Thymus (tissue), 11 donors: Measurements from ENCODE around the gene GPR107. TPM values are rescaled to one million over a fixed set of nuclear protein-coding genes. Genes with fewer than 3 reads are reported as not detected.

Experiments used
- DNase-seq, 9 donors: peaks; one replicate each; pipeline ENCODE4 v3.0.0-alpha.2; 2013; ENCODE audit warnings: low spot score in 9 of 9, low read depth in 6 of 9, missing footprints in 1 of 9
- H3K27ac ChIP-seq, 2 donors: one replicate each; pipeline ENCODE4 v1.5.1; 2013; ENCODE audit warnings: control low read depth in 1 of 2, low read depth in 1 of 2, low read length in 1 of 2, mild to moderate bottlenecking in 1 of 2, moderate library complexity in 1 of 2
- H3K27me3 ChIP-seq, 2 donors: one replicate each; pipeline ENCODE4 v1.5.1; 2013; ENCODE audit warnings: low read length in 1 of 2; ENCODE audit not compliant: control insufficient read depth in 2 of 2, insufficient read depth in 1 of 2
- H3K36me3 ChIP-seq, 2 donors: one replicate each; pipeline ENCODE4 v1.5.1; 2013; ENCODE audit warnings: low read length in 1 of 2, mild to moderate bottlenecking in 1 of 2, moderate library complexity in 1 of 2; ENCODE audit not compliant: control insufficient read depth in 2 of 2, insufficient read depth in 2 of 2
- H3K4me1 ChIP-seq, 2 donors: one replicate each; pipeline ENCODE4 v1.5.1; 2013; ENCODE audit warnings: low read length in 2 of 2; ENCODE audit not compliant: control insufficient read depth in 2 of 2, insufficient read depth in 2 of 2
- H3K4me3 ChIP-seq, 2 donors: one replicate each; pipeline ENCODE4 v1.5.1; 2013; ENCODE audit warnings: low read length in 2 of 2, control low read depth in 1 of 2, mild to moderate bottlenecking in 1 of 2
- H3K9me3 ChIP-seq, 2 donors: one replicate each; pipeline ENCODE4 v1.5.1; 2013; ENCODE audit warnings: low read length in 1 of 2, mild to moderate bottlenecking in 1 of 2; ENCODE audit not compliant: control insufficient read depth in 2 of 2, insufficient read depth in 1 of 2
- WGBS: extraction: QIAGEN DNeasy Blood & Tissue Kit; methylation state at CpG from one replicate; pipeline ENCODE4 v1.1.7; 2013; 5-methylcytosine and 5-hydroxymethylcytosine counted together
- polyA plus RNA-seq: library from polyadenylated mRNA; stranded (reverse); fragments of 200-250 nt; gene quantifications from one replicate; pipeline ENCODE4 v1.2.3, GENCODE V29; 2013
- total RNA-seq: library from RNA; stranded (reverse); fragments of 120-200 nt; gene quantifications from one replicate; pipeline ENCODE4 v1.2.4, GENCODE V29; 2013
- donor health status: healthy.

Gene GPR107
- total and polyA plus RNA-seq, 2 donors: 8.5 to 10.7 TPM

GRCh38 chr9:130182381-130182909 is 128.7 kb downstream of the GPR107 start:
- H3K4me1 ChIP-seq: peaks cover 0 to 10% of the 10 kb centered on the region in 2 donors
- no peaks in the 10 kb centered on the region for H3K36me3 ChIP-seq
- no peak overlapping the region for H3K4me3 ChIP-seq
- no peak overlapping the region for H3K27ac ChIP-seq
- 95% methylated on average over 17 of the region's 17 CpGs for WGBS
- peaks cover 0 to 29% of the 10 kb centered on the region in 2 donors for H3K27me3 ChIP-seq
- H3K9me3 ChIP-seq: no peaks in the 10 kb centered on the region
- DNase-seq: no peak

GRCh38 chr9:130183133-130183762 is 129.5 kb downstream of the GPR107 start:
- no peak overlapping the region for H3K4me3 ChIP-seq
- H3K27ac ChIP-seq: no peak overlapping the region
- H3K27me3 ChIP-seq: peaks cover 0 to 22% of the 10 kb centered on the region in 2 donors
- DNase-seq: no peak
- no peaks in the 10 kb centered on the region for H3K36me3 ChIP-seq
- 60% methylated on average over 7 of the region's 7 CpGs for WGBS
- peaks cover 0 to 10% of the 10 kb centered on the region in 2 donors for H3K4me1 ChIP-seq
- H3K9me3 ChIP-seq: no peaks in the 10 kb centered on the region

- peaks cover 0 to 20% of the 10 kb centered on the region in 2 donors for H3K27me3 ChIP-seq
- peaks cover 0 to 10% of the 10 kb centered on the region in 2 donors for H3K4me1 ChIP-seq
- 90% methylated on average over 15 of the region's 15 CpGs for WGBS
- DNase-seq: no peak
- H3K27ac ChIP-seq: no peak overlapping the region
- H3K36me3 ChIP-seq: no peaks in the 10 kb centered on the region
- no peaks in the 10 kb centered on the region for H3K9me3 ChIP-seq
- no peak overlapping the region for H3K4me3 ChIP-seq
Observed at GRCh38 chr9:130185017-130185416, 131.3 kb downstream of the GPR107 start.

GRCh38 chr9:130185490-130186031 is 131.9 kb downstream of the GPR107 start:
- 76% methylated on average over 17 of the region's 17 CpGs for WGBS
- no peak overlapping the region for H3K27ac ChIP-seq
- H3K36me3 ChIP-seq: no peaks in the 10 kb centered on the region
- H3K27me3 ChIP-seq: peaks cover 0 to 20% of the 10 kb centered on the region in 2 donors
- DNase-seq: no peak
- no peak overlapping the region for H3K4me3 ChIP-seq
- no peaks in the 10 kb centered on the region for H3K9me3 ChIP-seq
- peaks cover 0 to 10% of the 10 kb centered on the region in 2 donors for H3K4me1 ChIP-seq

GRCh38 chr9:130186051-130186450 is 132.3 kb downstream of the GPR107 start:
- peaks cover 0 to 10% of the 10 kb centered on the region in 2 donors for H3K4me1 ChIP-seq
- peak overlapping the region in 1 of 2 donors; percentile 9 for H3K27ac ChIP-seq
- peaks cover 0 to 20% of the 10 kb centered on the region in 2 donors for H3K27me3 ChIP-seq
- DNase-seq: no peak
- H3K4me3 ChIP-seq: no peak overlapping the region
- no peaks in the 10 kb centered on the region for H3K9me3 ChIP-seq
- 90% methylated on average over 6 of the region's 6 CpGs for WGBS
- no peaks in the 10 kb centered on the region for H3K36me3 ChIP-seq

- H3K36me3 ChIP-seq: no peaks in the 10 kb centered on the region
- H3K9me3 ChIP-seq: no peaks in the 10 kb centered on the region
- no peak overlapping the region for H3K4me3 ChIP-seq
- 89% methylated on average over 25 of the region's 25 CpGs for WGBS
- H3K27ac ChIP-seq: no peak overlapping the region
- peaks cover 0 to 10% of the 10 kb centered on the region in 2 donors for H3K4me1 ChIP-seq
- peaks cover 0 to 20% of the 10 kb centered on the region in 2 donors for H3K27me3 ChIP-seq
- DNase-seq: no peak
Observed at GRCh38 chr9:130186839-130187522, 133.3 kb downstream of the GPR107 start.

GRCh38 chr9:130187523-130187846 is 133.8 kb downstream of the GPR107 start:
- Histone ChIP-seq H3K9me3 (no peaks in the 10 kb centered on the region), H3K4me3 (no peak overlapping the region), H3K27ac (no peak overlapping the region), H3K4me1 (peaks cover 0 to 10% of the 10 kb centered on the region in 2 donors), H3K27me3 (peaks cover 0 to 20% of the 10 kb centered on the region in 2 donors), H3K36me3 (no peaks in the 10 kb centered on the region)
- DNase-seq: no peak
- 84% methylated on average over 9 of the region's 9 CpGs for WGBS

GRCh38 chr9:130188860-130189481 is 135.3 kb downstream of the GPR107 start:
- H3K36me3 ChIP-seq: no peaks in the 10 kb centered on the region
- H3K9me3 ChIP-seq: no peaks in the 10 kb centered on the region
- H3K27ac ChIP-seq: no peak overlapping the region
- peaks cover 0 to 14% of the 10 kb centered on the region in 2 donors for H3K27me3 ChIP-seq
- DNase-seq: no peak
- WGBS: 97% methylated on average over 7 of the region's 7 CpGs
- H3K4me1 ChIP-seq: peaks cover 0 to 10% of the 10 kb centered on the region in 2 donors
- no peak overlapping the region for H3K4me3 ChIP-seq
